GM13976 (cell line): ENCODE measurements around the gene ENPP3.

ENCODE experiments used
- DNase-seq: peaks from one replicate; pipeline ENCODE4 v3.0.0; 2012; ENCODE audit warnings: low spot score
- in situ Hi-C: fragments of 300-500 bp; cut with MboI; formaldehyde crosslinking; loops from one replicate; pipeline ENCODE4 v1.12.0; 2022; ENCODE audit warnings: low sequenced_read_pairs, mixed read lengths, inconsistent platforms; ENCODE audit not compliant: unreplicated experiment
- TF ChIP-seq, protein P1 (sequence below): IDR thresholded peaks from 2 replicates; pipeline ENCODE4 v1.5.1; 2012; ENCODE audit warnings: borderline replicate concordance, mild to moderate bottlenecking; ENCODE audit not compliant: insufficient read depth; ENCODE audit errors: extremely low read depth, missing control alignments, control extremely low read depth

ENPP3 gene

DNA sequence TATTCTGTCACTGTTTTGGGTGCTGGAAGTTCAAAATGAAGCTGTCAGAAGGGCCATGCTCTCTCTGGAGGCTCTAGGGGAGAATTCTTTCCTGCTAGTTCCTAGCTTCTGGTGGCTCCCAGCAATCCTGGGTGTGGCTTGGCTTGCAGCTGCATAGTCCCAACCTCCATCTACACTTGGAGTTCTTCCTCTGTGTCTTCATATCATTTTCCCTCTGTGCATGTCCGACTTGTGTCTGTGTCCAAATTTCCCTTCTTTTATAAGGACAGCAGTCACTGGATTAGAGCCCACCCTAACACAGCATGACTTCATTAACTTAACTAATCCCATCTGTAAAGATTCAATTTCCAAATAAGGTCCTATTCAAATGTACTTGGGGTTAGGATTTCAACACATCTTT, 147.5 kb downstream of the ENPP3 start:
- TF ChIP-seq, protein P1, sequence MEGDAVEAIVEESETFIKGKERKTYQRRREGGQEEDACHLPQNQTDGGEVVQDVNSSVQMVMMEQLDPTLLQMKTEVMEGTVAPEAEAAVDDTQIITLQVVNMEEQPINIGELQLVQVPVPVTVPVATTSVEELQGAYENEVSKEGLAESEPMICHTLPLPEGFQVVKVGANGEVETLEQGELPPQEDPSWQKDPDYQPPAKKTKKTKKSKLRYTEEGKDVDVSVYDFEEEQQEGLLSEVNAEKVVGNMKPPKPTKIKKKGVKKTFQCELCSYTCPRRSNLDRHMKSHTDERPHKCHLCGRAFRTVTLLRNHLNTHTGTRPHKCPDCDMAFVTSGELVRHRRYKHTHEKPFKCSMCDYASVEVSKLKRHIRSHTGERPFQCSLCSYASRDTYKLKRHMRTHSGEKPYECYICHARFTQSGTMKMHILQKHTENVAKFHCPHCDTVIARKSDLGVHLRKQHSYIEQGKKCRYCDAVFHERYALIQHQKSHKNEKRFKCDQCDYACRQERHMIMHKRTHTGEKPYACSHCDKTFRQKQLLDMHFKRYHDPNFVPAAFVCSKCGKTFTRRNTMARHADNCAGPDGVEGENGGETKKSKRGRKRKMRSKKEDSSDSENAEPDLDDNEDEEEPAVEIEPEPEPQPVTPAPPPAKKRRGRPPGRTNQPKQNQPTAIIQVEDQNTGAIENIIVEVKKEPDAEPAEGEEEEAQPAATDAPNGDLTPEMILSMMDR = no peak
- in situ Hi-C loops = no loop called here
- no peak for DNase-seq

DNA sequence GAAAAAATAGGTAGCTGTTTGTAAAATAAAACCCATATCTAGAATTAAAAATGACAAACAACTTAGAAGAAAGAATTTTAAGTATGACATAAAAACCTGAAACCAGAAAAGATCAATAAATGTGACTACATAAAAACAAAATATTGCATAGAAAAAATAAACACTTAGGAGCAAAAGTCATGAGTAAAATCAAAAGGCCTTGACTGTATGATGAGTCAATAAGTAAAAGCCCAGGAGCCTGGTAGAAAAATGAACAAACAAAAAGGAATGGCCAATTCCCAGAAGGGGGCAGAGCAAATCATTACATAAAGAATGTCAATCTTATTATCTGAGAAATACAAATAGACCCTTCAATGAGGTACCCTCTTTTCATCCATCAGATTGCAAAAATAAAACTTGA, 150.0 kb downstream of the ENPP3 start:
- TF ChIP-seq, protein P1 = no peak
- no peak for DNase-seq
- in situ Hi-C loops = no loop called here

DNA sequence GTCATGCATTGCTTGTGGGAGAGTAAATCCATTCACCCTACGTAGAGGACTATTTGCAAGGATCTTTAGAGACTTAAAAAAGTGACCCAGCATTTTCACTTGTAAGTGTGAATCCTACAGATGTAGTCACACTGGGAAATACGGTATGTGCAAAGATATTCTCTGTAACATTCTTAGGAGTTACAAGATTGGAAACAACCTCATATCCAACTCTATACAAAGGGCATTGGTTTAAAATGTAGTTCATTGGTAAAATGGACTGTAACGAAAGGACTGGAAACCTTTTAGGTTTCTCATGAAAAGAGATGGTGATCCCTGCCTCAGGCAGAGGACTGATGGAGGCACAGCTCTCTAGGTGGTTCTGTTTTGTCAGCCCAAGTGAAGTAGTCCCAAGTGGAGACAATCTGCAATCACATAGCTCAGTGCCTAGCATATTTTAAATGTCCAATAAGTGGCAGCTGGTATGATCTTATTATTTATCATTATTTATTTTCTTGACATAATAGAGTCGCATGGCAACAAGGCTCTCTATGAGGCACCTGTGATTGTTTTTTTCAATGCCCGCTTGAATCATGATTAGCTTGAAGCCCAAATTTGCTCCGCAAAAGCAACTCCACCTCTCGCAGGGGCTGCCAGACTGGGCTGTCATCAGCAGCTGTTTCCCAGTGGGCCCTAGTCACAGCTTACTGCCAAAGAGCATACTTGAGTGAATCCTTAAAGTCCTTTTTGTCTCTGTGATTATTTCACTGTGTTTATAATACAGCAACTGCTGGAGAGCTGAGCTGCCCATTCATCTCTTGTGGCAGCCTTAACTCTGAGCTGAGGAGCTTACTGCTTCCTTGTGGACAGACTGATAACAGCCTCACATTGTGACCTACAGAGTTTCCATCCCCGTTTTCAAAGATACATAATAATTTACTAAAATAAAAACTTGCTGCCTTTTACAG, 150.9 kb downstream of the ENPP3 start:
- no peak for DNase-seq
- in situ Hi-C loops = no loop called here
- TF ChIP-seq, protein P1 = no peak

DNA sequence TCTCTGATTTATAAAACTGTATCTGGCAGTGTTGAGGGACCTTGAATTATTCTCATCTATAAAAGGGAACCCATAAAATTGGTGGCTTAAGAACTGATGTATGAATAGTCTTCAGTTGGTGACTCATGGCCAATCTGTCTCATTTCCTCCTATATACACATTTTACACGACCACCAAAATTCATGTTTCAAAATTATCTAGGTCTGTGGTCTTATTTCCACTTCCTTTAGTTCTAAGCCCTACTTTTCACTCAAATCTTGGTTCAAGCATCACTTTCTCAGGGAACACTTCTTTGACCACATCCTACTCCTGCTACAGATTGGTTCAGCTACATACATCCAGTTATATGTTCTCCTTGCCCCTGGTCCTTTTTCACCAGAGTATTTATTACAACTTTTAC, 152.1 kb downstream of the ENPP3 start:
- TF ChIP-seq, protein P1 = no peak
- DNase-seq = no peak
- in situ Hi-C loops = no loop called here

DNA sequence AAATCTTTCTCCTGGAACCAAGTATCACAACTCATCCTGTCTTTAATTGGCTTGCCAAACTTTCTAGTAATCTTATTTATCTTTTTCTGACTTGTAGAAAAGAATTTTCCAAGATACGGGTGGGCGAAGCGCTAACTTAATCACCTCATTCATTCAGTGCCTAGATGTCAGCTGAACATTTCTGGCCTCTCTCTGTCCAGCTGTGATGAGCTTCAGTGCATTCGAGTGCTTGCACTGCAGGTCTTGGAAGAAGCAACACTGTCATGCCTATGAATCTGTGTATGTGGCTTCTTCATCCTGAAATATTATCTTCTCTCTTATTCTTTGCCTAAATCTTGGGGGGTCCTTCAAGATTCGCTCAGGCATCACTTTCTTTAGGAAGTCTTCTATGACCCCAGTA, 154.4 kb downstream of the ENPP3 start:
- DNase-seq = no peak
- in situ Hi-C loops = no loop called here
- TF ChIP-seq, protein P1 = no peak

DNA sequence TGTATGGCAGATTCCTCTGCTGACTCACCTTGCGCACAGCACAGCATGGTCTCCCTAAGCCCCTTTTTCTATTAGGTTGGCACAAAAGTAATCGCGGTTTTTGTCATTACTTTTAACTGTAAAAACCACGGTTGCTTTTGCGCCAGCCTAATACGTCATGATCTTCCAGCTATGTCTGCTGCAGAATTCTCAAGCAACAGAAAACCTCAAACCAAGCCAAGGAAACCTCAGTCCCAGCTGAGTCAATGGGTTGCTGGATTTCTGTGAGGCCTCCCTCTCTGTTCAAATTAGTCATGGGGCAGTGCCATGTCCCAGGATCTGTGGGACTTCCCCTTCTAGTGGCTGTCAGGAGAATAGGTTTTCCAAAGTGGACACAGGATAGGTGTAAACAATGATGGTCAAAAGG, 155.0 kb downstream of the ENPP3 start:
- no peak for DNase-seq
- in situ Hi-C loops = no loop called here
- TF ChIP-seq, protein P1 = no peak
